ENCODE measurements around the gene ZAR1L.

- TF ChIP-seq CTCF (conservative IDR thresholded peaks at IDR 0.05; ENCODE audit: low read depth, low read length) (no peak), USF2 (IDR thresholded peaks at IDR 0.05; ENCODE audit: low read depth, low read length) (no peak), POLR2A (IDR thresholded peaks at IDR 0.05; ENCODE audit: low read depth, low read length) (no peak), MAFK (IDR thresholded peaks at IDR 0.05; ENCODE audit: low read depth, low read length) (no peak), CHD1 (IDR thresholded peaks at IDR 0.05; ENCODE audit: low read depth, low read length) (no peak), RAD21 (IDR thresholded peaks at IDR 0.05; ENCODE audit: low read length) (no peak), ELK1 (IDR thresholded peaks at IDR 0.05; ENCODE audit: borderline replicate concordance, low read depth, low read length) (no peak), RCOR1 (IDR thresholded peaks at IDR 0.05; ENCODE audit: insufficient replicate concordance, low read length) (no peak)
Measured at GRCh38 chr13:32314271-32315237, 609 bp downstream of the ZAR1L start.
